Upper lobe of left lung (tissue), 6 donors: ENCODE results near the gene FCSK. TPM values are rescaled to one million over a fixed set of nuclear protein-coding genes. Genes with fewer than 3 reads are reported as not detected.

Experiments used
- ATAC-seq, 2 donors: fragments of 200-7000 bp; cut with Tn5 transposase; one replicate each; pipeline ENCODE4 v1.9.1; 2022; ENCODE audit warnings: mild to moderate bottlenecking in 2 of 2, moderate library complexity in 2 of 2; ENCODE audit not compliant: low FRiP score in 2 of 2
- DNase-seq, 2 donors: peaks; one replicate each; pipeline ENCODE4 v3.0.0-alpha.2; 2019 to 2020
- H3K27ac ChIP-seq, 4 donors: fragments of 200-600 bp; sonication (generic); one replicate each; pipeline ENCODE4 v1.5.1; 2016 to 2019
- H3K27me3 ChIP-seq, 4 donors: fragments of 200-600 bp; sonication (generic); one replicate each; pipeline ENCODE4 v1.5.1; 2017 to 2019
- H3K36me3 ChIP-seq, 4 donors: fragments of 200-600 bp; sonication (generic); one replicate each; pipeline ENCODE4 v1.5.1; 2016 to 2019
- H3K4me1 ChIP-seq, 4 donors: fragments of 200-600 bp; sonication (generic); one replicate each; pipeline ENCODE4 v1.5.1; 2018 to 2019
- H3K4me3 ChIP-seq, 4 donors: fragments of 200-600 bp; sonication (generic); one replicate each; pipeline ENCODE4 v1.5.1; 2017 to 2019; ENCODE audit warnings: mild to moderate bottlenecking in 2 of 4, moderate library complexity in 1 of 4
- H3K9me3 ChIP-seq, 4 donors: fragments of 200-600 bp; sonication (generic); one replicate each; pipeline ENCODE4 v1.5.1; 2018 to 2019
- EP300 ChIP-seq, 4 donors: sonication (generic); formaldehyde crosslinking; IDR thresholded peaks; one replicate each; pipeline ENCODE4 v1.5.1; 2017; ENCODE audit warnings: antibody characterized with exemption in 4 of 4, control low read depth in 2 of 4
- POLR2A ChIP-seq, 4 donors: fragments of 450-650 bp; IDR thresholded peaks; one replicate each; pipeline ENCODE4 v1.5.1; 2016 to 2017; ENCODE audit warnings: antibody characterized with exemption in 4 of 4, mild to moderate bottlenecking in 2 of 4
- POLR2AphosphoS5 ChIP-seq, 2 donors: sonication (generic); formaldehyde crosslinking; IDR thresholded peaks; one replicate each; pipeline ENCODE4 v1.5.1; 2017; ENCODE audit warnings: antibody characterized with exemption in 2 of 2
- WGBS, 2 donors: methylation state at CpG; one replicate each; pipeline ENCODE4 v1.1.5; 2017 to 2018; 5-methylcytosine and 5-hydroxymethylcytosine counted together
- total RNA-seq, 6 donors: library from RNA; depleted of rRNA in 4 of 6; stranded (reverse); fragments of >200 nt in 4 of 6; gene quantifications; one replicate each; pipeline versions ENCODE4 v1.1.0 to v1.2.1, GENCODE V29; 2016 to 2021
- TF ChIP-seq, protein P1 (sequence below), 6 experiments: fragments of 450-650 bp in 4 of 6; fragments of 200-600 bp in 2 of 6; sonication (generic) in 2 of 6; IDR thresholded peaks; one replicate each; pipeline ENCODE4 v1.5.1; 2016 to 2019; ENCODE audit warnings: antibody characterized with exemption in 6 of 6
- donor health status: DM: no; HTN: no; CAD: no; lungs with moderate emphysema.
- donor health status: DM: no; HTN: yes; CAD: no; lungs with severe emphysema.

Gene FCSK
- total RNA-seq, 6 donors from 2014 or later, result 16.0 to 51.3 (median 24.5) TPM

GRCh38 chr16:70470927-70471341, 16.5 kb downstream of the FCSK start:
- Histone ChIP-seq H3K27ac (no peak overlapping the region), H3K4me1 (no peaks in the 10 kb centered on the region), H3K27me3 (no peaks in the 10 kb centered on the region), H3K36me3 (peaks cover 5 to 63% (median 34%) of the 10 kb centered on the region in 4 donors), H3K4me3 (no peak overlapping the region), H3K9me3 (no peaks in the 10 kb centered on the region)
- DNase-seq (peak; percentile 36 to 75), ATAC-seq (peak; percentile 7 to 27)
- TF ChIP-seq, protein P1, sequence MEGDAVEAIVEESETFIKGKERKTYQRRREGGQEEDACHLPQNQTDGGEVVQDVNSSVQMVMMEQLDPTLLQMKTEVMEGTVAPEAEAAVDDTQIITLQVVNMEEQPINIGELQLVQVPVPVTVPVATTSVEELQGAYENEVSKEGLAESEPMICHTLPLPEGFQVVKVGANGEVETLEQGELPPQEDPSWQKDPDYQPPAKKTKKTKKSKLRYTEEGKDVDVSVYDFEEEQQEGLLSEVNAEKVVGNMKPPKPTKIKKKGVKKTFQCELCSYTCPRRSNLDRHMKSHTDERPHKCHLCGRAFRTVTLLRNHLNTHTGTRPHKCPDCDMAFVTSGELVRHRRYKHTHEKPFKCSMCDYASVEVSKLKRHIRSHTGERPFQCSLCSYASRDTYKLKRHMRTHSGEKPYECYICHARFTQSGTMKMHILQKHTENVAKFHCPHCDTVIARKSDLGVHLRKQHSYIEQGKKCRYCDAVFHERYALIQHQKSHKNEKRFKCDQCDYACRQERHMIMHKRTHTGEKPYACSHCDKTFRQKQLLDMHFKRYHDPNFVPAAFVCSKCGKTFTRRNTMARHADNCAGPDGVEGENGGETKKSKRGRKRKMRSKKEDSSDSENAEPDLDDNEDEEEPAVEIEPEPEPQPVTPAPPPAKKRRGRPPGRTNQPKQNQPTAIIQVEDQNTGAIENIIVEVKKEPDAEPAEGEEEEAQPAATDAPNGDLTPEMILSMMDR (IDR thresholded peaks at IDR 0.05), result peak; percentile 18 to 65 (median 27)
- TF ChIP-seq POLR2A (IDR thresholded peaks at IDR 0.05), result no peak
- WGBS, 2 donors, result 80 to 81% methylated on average over 6 to 13 of the region's 17 CpGs

DNA sequence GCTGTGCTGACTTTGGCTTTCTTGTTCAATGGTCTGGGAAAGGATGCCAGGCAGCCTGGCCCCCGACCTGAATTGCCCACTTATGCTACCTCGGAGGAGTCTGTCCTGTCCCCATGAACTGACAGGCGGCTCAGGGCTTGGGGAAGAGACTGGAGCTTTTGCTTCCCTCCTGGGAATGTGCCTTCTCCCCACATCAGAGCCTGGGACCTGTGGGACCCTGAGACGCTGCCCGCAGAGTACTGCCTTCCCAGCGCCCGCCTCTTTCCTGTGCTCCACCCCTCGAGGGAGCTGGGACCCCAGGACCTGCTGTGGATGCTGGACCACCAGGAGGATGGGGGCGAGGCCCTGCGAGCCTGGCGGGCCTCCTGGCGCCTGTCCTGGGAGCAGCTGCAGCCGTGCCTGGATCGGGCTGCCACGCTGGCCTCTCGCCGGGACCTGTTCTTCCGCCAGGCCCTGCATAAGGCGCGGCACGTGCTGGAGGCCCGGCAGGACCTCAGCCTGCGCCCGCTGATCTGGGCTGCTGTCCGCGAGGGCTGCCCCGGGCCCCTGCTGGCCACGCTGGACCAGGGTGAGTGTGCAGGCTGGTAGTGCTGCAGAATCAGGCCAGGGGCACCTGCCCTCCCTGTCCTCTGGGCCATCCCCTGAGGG, 18.5 kb downstream of the FCSK start:
- peaks cover 7 to 57% (median 28%) of the 10 kb centered on the region in 4 donors for H3K36me3 ChIP-seq
- TF ChIP-seq POLR2AphosphoS5 (IDR thresholded peaks at IDR 0.05) (no peak), POLR2A (IDR thresholded peaks at IDR 0.05) (no peak), EP300 (IDR thresholded peaks at IDR 0.05) (no peak)
- TF ChIP-seq, protein P1 (IDR thresholded peaks at IDR 0.05), result no peak
- DNase-seq (peak in 1 of 2 donors; percentile 81), ATAC-seq (no peak)
- H3K27ac ChIP-seq, result no peak overlapping the region
- no peaks in the 10 kb centered on the region for H3K9me3 ChIP-seq
- H3K27me3 ChIP-seq, result no peaks in the 10 kb centered on the region
- no peak overlapping the region for H3K4me3 ChIP-seq
- WGBS, 2 donors, result 93% methylated on average over 6 to 19 of the region's 28 CpGs
- peaks cover 0 to 2% (median 0%) of the 10 kb centered on the region in 4 donors for H3K4me1 ChIP-seq

GRCh38 chr16:70473446-70474319, 19.3 kb downstream of the FCSK start:
- peaks cover 7 to 63% (median 31%) of the 10 kb centered on the region in 4 donors for H3K36me3 ChIP-seq
- no peak overlapping the region for H3K4me3 ChIP-seq
- WGBS, 2 donors, result 91 to 97% methylated on average over 17 to 20 of the region's 21 CpGs
- H3K9me3 ChIP-seq, result no peaks in the 10 kb centered on the region
- peak in 1 of 2 donors; percentile 81 for DNase-seq
- TF ChIP-seq POLR2A (IDR thresholded peaks at IDR 0.05) (no peak), POLR2AphosphoS5 (IDR thresholded peaks at IDR 0.05) (no peak), EP300 (IDR thresholded peaks at IDR 0.05) (no peak)
- TF ChIP-seq, protein P1 (IDR thresholded peaks at IDR 0.05), result no peak
- H3K4me1 ChIP-seq, result peaks cover 0 to 10% (median 4%) of the 10 kb centered on the region in 4 donors
- no peaks in the 10 kb centered on the region for H3K27me3 ChIP-seq
- no peak overlapping the region for H3K27ac ChIP-seq
- ATAC-seq, result no peak

DNA sequence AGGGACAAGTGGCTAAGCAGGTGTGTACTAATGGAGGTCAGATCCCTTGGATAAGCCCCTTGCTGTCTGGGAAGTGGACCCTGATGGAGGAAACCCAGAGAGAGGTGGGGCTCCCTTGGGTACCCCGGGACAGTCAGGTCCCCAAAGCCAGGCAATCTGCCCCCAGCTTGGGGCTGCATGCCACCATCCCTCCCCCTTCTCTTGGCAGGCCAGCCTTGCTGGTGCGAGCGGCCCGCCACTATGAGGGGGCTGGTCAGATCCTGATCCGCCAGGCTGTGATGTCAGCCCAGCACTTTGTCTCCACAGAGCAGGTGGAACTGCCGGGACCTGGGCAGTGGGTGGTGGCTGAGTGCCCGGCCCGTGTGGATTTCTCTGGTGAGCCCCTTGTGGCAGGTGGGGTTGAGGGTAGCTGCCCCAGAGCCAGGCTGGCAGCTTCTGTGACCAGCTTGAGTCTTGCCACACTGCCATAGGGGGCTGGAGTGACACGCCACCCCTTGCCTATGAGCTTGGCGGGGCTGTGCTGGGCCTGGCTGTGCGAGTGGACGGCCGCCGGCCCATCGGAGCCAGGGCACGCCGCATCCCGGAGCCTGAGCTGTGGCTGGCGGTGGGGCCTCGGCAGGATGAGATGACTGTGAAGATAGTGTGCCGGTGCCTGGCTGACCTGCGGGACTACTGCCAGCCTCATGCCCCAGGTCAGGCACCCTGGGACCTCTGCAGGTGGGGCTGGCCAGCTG, 20.1 kb downstream of the FCSK start:
- TF ChIP-seq EP300 (IDR thresholded peaks at IDR 0.05) (no peak), POLR2AphosphoS5 (IDR thresholded peaks at IDR 0.05) (no peak), POLR2A (IDR thresholded peaks at IDR 0.05) (no peak)
- TF ChIP-seq, protein P1 (IDR thresholded peaks at IDR 0.05), result no peak
- Histone ChIP-seq H3K36me3 (peaks cover 7 to 71% (median 36%) of the 10 kb centered on the region in 4 donors), H3K4me3 (no peak overlapping the region), H3K27ac (no peak overlapping the region), H3K4me1 (peaks cover 5 to 18% (median 11%) of the 10 kb centered on the region in 4 donors), H3K27me3 (no peaks in the 10 kb centered on the region), H3K9me3 (no peaks in the 10 kb centered on the region)
- 96 to 100% methylated on average over 1 to 19 of the region's 22 CpGs for WGBS, 2 donors
- no peak for ATAC-seq
- DNase-seq, result peak in 1 of 2 donors; percentile 75
